Sciatic nerve (tissue), 2 donors: ENCODE measurements around the gene PIK3C2B. TPM values are rescaled to one million over a fixed set of nuclear protein-coding genes. Genes with fewer than 3 reads are reported as not detected.
"Not testable (repeated sequence)": the region's sequence is repeated elsewhere in the genome, so short reads cannot be mapped to it uniquely, and the experiment has no call there.

Experiments
- ATAC-seq: fragments of 200-7000 bp; cut with Tn5 transposase; one replicate; pipeline ENCODE4 v1.9.1; 2020; ENCODE audit warnings: mild to moderate bottlenecking, moderate library complexity
- DNase-seq: peaks from one replicate; pipeline ENCODE4 v3.0.0-alpha.2; 2020; ENCODE audit warnings: low spot score
- intact Hi-C: fragments of 100-400 bp; cut with DNase I; formaldehyde crosslinking; loops from one replicate; pipeline ENCODE4 v1.14.2; 2022
- total RNA-seq: library from RNA; stranded (reverse); fragmentation: NEBNext Ultra II Directional; extraction: Animal tissue kit (Norgen Biotek cat#: 25700); gene quantifications from one replicate; pipeline ENCODE4 v1.2.1, GENCODE V29; 2021
- donor health status: DM: no; HTN: no; CAD: no.
- donor health status: DM: no; HTN: no; CAD: no.

The PIK3C2B gene
- total RNA-seq, 1 donor from 2014 or later: 52.2 TPM

DNA sequence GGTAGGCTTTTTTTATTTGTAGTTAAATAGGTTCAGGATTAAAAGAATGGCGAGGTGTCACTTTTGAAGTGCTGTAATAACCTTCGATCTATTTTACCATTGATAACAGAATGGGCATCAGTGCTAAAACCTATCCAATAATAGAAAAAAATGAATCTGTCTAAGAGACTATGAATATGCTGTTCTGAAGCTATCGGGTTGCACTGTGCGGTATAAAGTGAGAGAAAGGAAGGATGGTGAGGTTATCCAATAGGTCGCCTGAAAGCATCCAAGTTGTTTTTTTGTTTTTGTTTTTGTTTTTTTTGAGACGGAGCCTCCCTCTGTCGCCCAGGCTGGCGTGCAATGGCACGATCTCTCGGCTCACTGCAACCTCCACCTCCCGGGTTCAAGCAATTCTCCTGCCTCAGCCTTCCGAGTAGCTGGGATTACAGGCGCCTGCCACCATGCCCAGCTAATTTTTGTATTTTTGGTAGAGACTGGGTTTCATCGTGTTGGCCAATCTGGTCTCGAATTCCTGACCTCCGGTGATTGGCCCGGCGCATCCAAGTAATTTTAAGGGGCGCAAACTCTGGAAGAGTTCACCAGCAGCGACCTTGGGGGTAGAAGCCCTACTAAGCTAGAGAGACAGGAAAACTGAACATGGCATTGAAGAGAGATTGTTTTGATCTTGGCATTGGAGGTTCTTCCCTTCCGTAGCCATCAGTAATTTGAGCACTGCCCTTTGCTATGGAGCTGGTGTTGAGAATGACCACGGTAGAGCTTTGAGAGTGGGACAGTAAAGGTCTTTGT, 12.9 kb upstream of the PIK3C2B start:
- no peak for DNase-seq
- ATAC-seq: peak; percentile 31
- intact Hi-C loops: no loop called here

DNA sequence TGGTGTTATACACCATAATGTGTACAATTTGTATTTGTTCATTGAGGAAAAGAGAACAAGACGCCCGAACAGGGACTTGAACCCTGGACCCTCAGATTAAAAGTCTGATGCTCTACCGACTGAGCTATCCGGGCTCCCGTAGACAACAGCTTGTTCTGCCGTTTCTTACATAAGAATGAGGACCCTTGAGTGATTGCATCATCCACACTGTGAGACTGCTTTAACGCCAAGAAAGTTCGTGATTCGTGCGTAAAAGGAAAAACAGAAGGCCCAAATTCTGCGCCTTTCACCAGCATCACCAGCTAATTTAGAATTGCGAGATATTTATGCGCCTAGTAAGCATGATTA, 12.3 kb upstream of the PIK3C2B start:
- ATAC-seq (peak; percentile 92), DNase-seq (peak; percentile 87)
- intact Hi-C loops: no loop called here

DNA sequence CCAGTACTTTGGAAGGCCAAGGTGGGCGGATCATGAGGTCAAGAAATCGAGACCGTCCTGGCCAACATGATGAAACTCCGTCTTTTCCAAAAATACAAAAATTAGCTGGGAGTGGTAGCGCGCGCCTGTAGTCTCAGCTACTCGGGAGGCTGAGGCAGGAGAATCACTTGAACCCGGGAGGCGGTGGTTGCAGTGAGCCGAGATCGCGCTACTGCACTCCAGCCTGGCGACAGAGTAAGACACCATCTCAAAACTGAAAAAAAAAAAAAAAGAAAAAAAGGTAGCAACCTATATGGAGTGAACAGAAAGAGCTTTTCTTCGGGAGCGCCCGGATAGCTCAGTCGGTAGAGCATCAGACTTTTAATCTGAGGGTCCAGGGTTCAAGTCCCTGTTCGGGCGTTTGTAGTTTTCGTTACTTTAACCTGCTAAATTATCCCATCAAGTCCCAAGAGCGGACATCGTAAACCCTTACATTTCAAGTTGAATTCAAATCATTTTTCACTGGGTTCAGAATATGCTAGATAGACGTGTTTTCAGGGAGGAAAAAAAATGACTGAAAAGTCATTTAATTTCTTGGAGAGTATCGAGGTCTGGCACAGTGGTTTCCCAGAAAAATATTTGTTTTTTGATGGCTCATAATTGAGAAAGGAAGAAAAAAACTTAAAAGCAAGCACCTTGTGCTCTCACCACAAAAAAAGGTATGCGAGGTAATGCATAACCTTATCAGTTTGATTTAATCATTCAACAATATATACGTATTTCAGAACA, 11.8 kb upstream of the PIK3C2B start:
- ATAC-seq: peak; percentile 76
- DNase-seq: peak; percentile 73
- intact Hi-C loops: no loop called here

DNA sequence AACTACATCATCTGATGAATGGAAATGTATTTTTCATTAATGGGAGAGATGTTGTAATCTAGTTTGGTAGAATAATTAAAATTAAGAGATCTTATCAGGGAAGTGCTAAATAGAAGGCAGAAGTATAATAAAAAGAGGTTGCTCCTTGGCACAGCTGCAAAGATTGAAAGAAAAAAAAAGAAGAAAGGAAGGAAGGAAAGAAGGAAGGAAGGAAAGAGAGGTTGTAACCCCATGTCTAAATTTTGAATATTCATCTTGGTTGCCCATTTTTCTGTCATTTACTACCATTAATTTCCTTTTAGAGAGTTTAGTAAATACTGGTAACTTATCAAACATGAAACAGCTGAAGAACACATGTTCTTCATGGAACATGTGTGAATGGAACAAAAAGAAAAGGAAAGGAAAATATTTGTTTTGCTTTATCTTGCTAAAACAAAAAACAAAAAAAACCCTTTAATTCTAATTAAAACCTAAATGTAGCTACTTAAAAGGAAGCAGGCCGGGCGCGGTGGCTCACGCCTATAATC, 11.1 kb upstream of the PIK3C2B start:
- DNase-seq: no peak
- intact Hi-C loops: no loop called here
- no peak for ATAC-seq

GRCh38 chr1:204503913-204504519, 9.4 kb upstream of the PIK3C2B start:
- no peak for ATAC-seq
- intact Hi-C loops: no loop called here
- DNase-seq: no peak

DNA sequence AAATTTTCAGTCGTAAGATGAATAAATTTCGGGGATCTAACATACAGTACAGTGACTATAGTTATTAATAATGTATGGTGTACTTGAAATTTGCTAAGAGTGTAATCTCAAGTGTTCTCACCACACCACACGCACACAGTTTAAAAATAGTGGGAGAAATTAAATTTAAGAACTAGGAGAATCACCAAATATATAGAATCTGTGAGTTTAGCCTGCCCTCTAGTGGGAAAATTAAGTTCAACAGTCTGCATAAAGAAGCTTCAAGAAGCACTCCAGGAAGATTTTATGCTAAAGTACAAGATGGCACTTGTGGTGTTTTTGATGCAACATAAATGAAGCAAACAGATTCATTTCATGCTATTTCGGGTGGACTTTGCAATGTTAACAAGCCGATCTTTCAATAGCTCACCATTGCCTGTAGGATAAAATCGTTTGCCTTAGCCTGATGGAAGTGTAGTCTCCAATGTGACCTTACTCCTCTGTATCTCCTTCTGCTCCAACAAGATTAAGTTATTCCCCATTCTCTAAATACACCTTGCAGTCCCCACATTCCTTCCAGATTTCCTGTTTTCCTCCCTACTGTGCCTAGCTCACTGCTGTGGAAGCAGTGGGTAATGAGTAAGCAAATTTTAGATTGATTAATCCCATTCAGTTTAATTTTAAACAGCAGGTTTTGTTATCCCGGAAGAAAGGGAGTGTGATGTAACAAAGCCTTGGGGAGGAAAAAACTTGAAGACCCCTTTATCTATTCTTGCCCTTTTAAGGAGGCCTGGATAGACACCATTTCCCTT, 8.7 kb upstream of the PIK3C2B start:
- DNase-seq (no peak), ATAC-seq (no peak)
- intact Hi-C loops: no loop called here

GRCh38 chr1:204502241-204502640, 7.6 kb upstream of the PIK3C2B start:
- DNase-seq (peak; percentile 28), ATAC-seq (no peak)
- intact Hi-C loops: no loop called here

- intact Hi-C loops: no loop called here
- no peak for ATAC-seq
- no peak for DNase-seq
These were observed 5.2 kb upstream of the PIK3C2B start for GRCh38 chr1:204499511-204500468.

- DNase-seq: no peak
- no peak for ATAC-seq
- intact Hi-C loops: no loop called here
These were observed 4.4 kb upstream of the PIK3C2B start for GRCh38 chr1:204498981-204499380.

- intact Hi-C loops: no loop called here
- no peak for DNase-seq
- ATAC-seq: no peak
These were observed 1.2 kb upstream of the PIK3C2B start for GRCh38 chr1:204495777-204496176.

- peak; percentile 2 for ATAC-seq
- intact Hi-C loops: no loop called here
- DNase-seq: no peak
These were observed 611 bp upstream of the PIK3C2B start for GRCh38 chr1:204495078-204495753.

DNA sequence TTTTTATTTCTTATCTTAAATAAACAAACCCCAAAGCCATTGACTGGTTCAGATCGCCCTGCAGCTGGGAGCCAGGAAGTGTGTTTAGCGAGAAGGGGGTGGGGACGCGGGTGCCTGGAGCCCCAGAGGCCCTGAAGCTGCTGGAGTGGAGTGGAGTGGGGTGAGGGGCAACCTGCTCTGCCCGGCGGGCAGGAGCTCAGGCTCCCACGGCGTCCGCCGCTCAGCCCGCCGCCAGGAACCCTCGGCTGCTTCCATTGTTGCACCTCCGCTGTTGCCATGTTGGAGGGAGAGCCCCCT, 673 bp downstream of the PIK3C2B start:
- intact Hi-C loops: loop anchor here (5.0 kb wide), 1 partner anchor 47 kb away; no protein-coding TSS in a partner anchor
- ATAC-seq (peak; percentile 63), DNase-seq (no peak)

GRCh38 chr1:204493145-204493983, 1.2 kb downstream of the PIK3C2B start:
- intact Hi-C loops: loop anchor here (5.0 kb wide), 1 partner anchor 46 kb away; no protein-coding TSS in a partner anchor
- DNase-seq (peak; percentile 76), ATAC-seq (peak; percentile 83)

GRCh38 chr1:204491655-204492054, 3.0 kb downstream of the PIK3C2B start:
- intact Hi-C loops: loop anchor here (5.0 kb wide), 1 partner anchor 44 kb away; no protein-coding TSS in a partner anchor
- no peak for DNase-seq
- ATAC-seq: no peak

GRCh38 chr1:204487256-204487615, 7.4 kb downstream of the PIK3C2B start:
- intact Hi-C loops: no loop called here
- ATAC-seq (no peak), DNase-seq (no peak)

- ATAC-seq, intact Hi-C loops, DNase-seq: not testable (repeated sequence)
These were observed 7.9 kb downstream of the PIK3C2B start for GRCh38 chr1:204486513-204487255.
